NCI-H446 treated with DMSO at 0.1 percent for 48 hours (cell line): ENCODE results near the gene UNC13C.
A peak's percentile ranks its signal among the peaks of the same experiment; 100 is the strongest.

Source experiments
- DNase-seq: peaks from one replicate; lab custom pipeline; 2025; lab: John Stamatoyannopoulos, UW

Gene UNC13C

GRCh38 chr15:54567408-54568035 is 589.3 kb downstream of the UNC13C start:
- DNase-seq = peak; percentile 0

- DNase-seq = no peak
These were observed 590.1 kb downstream of the UNC13C start for GRCh38 chr15:54568381-54568780.

- no peak for DNase-seq
These were observed 593.3 kb downstream of the UNC13C start for GRCh38 chr15:54571576-54571975.

GRCh38 chr15:54575586-54575985 is 597.3 kb downstream of the UNC13C start:
- DNase-seq = no peak

- DNase-seq = no peak
These were observed 598.2 kb downstream of the UNC13C start for GRCh38 chr15:54576298-54576935.

- DNase-seq = peak; percentile 0
These were observed 599.4 kb downstream of the UNC13C start for GRCh38 chr15:54577476-54578250.

GRCh38 chr15:54579855-54580254 is 601.6 kb downstream of the UNC13C start:
- no peak for DNase-seq

GRCh38 chr15:54580643-54581042 is 602.4 kb downstream of the UNC13C start:
- DNase-seq = no peak

- DNase-seq = no peak
These were observed 604.8 kb downstream of the UNC13C start for GRCh38 chr15:54582863-54583643.

- no peak for DNase-seq
These were observed 606.8 kb downstream of the UNC13C start for GRCh38 chr15:54585063-54585462.

GRCh38 chr15:54594115-54594514 is 615.9 kb downstream of the UNC13C start:
- no peak for DNase-seq

- DNase-seq = no peak
These were observed 621.1 kb downstream of the UNC13C start for GRCh38 chr15:54599386-54599785.

- no peak for DNase-seq
These were observed 626.8 kb downstream of the UNC13C start for GRCh38 chr15:54605043-54605442.

GRCh38 chr15:54605556-54605955 is 627.3 kb downstream of the UNC13C start:
- DNase-seq = no peak

- DNase-seq = no peak
These were observed 630.9 kb downstream of the UNC13C start for GRCh38 chr15:54608876-54609835.

- no peak for DNase-seq
These were observed 639.9 kb downstream of the UNC13C start for GRCh38 chr15:54618120-54618519.

GRCh38 chr15:54619180-54619579 is 640.9 kb downstream of the UNC13C start:
- DNase-seq = no peak

GRCh38 chr15:54620916-54621315 is 642.7 kb downstream of the UNC13C start:
- DNase-seq = no peak

GRCh38 chr15:54636147-54636546 is 657.9 kb downstream of the UNC13C start:
- DNase-seq = no peak

GRCh38 chr15:54638666-54639065 is 660.4 kb downstream of the UNC13C start:
- DNase-seq = no peak

GRCh38 chr15:54640873-54641272 is 662.6 kb downstream of the UNC13C start:
- DNase-seq = no peak
